CD4-positive, alpha-beta T cell treated with Interleukin-21 for 1 hour (primary cell): ENCODE measurements around the gene HES3.
A peak's percentile ranks its signal among the peaks of the same experiment; 100 is the strongest.
"Not testable (repeated sequence)": the region's sequence is repeated elsewhere in the genome, so short reads cannot be mapped to it uniquely, and the experiment has no call there.

Source experiments
- DNase-seq: peaks from one replicate; pipeline ENCODE4 v3.0.0-alpha.2; 2020

HES3 gene

DNA sequence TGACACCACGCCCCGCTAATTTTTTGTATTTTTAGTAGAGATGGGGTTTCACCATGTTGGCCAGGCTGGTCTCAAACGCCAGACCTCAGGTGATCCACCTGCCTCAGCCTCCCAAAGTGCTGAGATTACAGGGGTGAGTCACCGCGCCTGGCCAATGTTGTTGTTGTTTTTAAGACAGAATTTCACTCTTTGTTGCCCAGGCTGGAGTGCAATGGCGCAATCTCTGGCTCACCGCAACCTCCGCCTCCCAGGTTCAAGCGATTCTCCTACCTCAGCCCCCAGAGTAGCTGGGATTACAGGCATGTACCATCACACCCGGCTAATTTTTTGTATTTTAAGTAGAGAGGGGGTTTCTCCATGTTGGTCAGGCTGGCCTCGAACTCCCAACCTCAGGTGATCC, 24.3 kb upstream of the HES3 start:
- DNase-seq = not testable (repeated sequence)

GRCh38 chr1:6220236-6220635, 23.7 kb upstream of the HES3 start:
- DNase-seq = no peak

DNA sequence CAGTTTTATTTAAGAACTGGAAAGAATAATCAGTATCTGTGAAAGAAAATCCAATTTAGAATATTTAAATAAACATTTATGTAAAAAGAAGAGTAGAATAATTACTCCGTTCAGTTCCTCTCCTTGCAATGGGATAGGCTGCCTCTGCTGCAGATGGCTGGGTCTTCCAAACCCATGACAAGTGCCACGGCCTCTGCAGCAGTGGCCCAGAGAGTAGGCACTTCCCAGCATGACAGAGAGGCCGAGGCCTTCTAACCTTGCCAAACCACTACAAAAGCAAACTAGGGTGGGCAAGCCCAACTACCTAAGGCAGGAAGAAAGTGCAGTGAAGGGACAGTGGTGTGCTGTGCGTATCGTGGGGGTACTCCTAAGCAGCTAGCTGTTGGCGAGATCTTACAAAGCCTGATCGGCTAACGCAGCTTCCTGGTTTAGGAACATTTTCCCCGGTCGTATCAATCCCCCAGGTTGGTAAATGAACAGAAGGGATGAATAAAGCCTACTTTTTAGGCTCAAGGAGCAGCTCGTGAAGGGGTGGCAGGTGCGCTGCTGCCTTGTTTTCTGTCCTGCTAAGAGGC, 22.7 kb upstream of the HES3 start:
- DNase-seq = no peak

DNA sequence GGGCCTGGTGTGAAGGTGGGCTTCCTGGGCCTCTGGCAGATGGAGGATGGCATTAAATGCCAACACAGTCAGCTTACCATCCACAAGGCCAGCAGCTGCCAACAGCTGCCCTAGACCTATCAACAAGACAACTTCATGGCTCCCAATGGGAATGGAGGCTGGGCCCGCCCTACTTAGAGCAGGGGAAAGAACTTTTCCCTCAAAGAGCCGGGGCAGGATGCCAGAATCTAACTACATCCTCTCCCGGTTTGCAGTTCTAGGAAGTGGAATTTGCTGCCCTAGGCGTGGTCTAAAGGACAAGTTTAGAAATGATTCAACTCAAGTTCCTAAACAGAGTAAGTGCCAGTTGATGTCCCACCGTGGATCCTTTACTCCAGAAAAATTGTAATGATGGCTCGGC, 21.3 kb upstream of the HES3 start:
- DNase-seq = no peak

DNA sequence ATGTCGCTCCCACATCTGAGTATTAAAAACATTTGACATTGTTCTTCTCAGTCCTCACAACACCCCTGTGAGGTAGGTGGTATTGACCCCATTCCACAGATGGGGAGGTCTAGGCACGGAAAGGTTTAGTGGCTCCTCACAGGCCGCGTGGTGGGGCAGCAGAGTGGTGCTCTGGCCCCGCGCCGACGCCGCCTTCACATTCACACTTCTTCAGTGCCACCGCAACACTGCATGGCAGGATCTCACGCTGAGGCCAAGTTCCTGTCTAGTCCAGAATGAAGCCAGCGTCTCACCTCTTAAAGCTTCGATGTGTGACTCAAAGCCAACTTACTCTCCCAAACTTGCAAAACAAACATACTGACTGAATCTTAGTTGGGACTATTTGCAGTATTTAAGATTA, 20.4 kb upstream of the HES3 start:
- no peak for DNase-seq

DNA sequence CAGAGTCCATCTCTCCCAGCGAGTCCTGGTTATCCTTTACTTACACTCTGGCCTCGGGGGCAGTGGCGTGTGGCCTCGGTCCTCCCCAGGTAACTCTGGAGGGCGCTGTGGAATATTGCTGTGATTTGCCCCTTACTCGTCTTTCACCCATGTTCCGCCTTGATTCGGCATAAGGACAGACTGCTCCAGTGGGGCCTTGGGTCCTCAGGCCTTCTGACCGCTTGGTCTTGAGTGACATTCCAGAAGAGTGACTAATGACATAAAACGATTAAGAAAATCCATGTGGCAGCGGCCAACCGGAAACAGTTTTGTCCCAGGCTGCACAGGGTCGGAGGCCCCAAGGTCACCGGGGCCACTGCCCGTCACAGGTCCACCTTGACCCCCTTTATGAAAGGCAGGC, 19.3 kb upstream of the HES3 start:
- DNase-seq = no peak

DNA sequence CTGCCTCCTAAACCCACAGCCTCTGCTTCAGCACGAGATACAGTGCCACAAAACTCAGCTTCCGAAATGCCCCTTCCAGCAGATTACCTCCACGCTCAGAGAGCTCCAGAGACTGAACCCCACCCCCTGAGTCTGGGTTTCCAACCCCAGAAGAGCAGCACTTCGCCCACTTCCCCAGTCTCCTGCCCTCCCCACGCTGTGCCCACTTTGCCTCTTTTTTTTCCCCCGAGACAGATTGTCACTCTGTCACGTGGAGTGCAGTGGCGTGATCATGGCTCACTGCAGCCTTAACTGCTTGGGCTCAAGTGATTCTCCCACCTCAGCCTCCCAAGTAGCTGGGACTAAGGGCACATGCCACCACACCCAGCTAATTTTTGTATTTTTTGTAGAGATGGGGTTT, 18.3 kb upstream of the HES3 start:
- no peak for DNase-seq

DNA sequence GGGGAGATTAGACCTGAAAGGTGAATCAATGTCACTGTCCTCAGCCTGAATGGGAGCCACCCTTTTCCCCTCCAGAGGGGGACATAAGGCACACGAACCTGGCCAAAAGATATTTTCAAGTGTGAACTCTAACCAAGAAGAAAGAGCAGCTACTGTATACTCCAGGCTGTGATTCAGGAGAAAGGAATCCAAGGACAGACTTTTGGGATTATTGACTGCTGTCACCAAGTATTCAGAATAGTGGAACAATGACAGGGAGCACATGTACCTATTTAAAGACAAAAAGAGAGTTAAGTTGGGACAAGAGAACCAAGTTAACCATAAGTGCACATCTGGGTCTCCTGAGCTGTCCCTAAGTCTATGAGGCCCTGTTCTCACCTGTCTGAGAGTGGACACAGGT, 10.6 kb upstream of the HES3 start:
- DNase-seq = no peak

- no peak for DNase-seq
Observed at GRCh38 chr1:6234502-6235295, 9.3 kb upstream of the HES3 start.

- peak; percentile 9 for DNase-seq
Observed at GRCh38 chr1:6235296-6235677, 8.7 kb upstream of the HES3 start.

- no peak for DNase-seq
Observed at GRCh38 chr1:6237093-6237492, 6.9 kb upstream of the HES3 start.

- no peak for DNase-seq
Observed at GRCh38 chr1:6239213-6239752, 4.7 kb upstream of the HES3 start.

- DNase-seq = no peak
Observed at GRCh38 chr1:6239950-6240768, 3.8 kb upstream of the HES3 start.

- no peak for DNase-seq
Observed at GRCh38 chr1:6241107-6241886, 2.7 kb upstream of the HES3 start.

DNA sequence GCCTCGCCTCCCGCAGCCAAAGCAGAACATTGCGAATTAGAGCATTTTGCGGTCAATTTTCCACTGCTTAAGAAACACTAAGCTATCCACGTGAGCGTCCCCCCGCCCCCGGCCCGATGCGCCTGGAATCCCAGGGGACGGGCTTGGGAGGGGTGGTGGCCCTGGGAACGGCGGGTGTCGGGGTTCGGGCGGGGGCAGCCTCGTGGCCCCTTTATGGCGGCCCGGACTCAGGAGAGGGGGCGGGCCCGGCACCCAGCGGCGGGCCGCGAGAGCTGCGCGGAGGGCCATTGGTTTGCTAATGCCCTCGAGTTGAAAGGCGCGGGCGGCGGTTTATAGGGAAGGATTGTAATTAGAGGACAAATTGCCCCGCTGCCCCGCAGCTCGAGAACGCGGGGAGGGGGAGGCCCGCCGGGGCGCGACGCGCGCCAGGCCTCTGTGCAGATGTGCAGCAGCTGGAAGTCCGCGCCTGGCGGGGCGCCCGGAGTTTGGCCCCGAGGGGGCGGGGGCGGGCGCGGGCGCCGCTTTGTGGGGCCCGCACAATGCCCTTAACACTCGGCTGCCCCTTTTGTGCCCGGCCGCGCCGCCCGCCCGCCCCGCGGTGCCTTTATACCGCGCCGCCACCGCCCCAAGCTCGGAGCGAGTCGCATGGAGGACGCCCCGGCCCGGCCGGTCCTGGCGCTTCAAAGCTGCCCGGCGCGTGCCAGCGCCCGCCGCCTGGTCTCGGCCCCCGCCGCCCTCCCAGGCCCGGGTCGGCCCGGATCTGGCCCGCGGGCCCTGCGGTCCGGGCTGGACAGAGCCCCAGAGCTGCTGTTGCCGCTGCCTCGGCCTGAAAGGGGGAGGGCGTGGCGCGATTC, 1.9 kb upstream of the HES3 start:
- no peak for DNase-seq

GRCh38 chr1:6243053-6243834, 735 bp upstream of the HES3 start:
- DNase-seq = no peak

DNA sequence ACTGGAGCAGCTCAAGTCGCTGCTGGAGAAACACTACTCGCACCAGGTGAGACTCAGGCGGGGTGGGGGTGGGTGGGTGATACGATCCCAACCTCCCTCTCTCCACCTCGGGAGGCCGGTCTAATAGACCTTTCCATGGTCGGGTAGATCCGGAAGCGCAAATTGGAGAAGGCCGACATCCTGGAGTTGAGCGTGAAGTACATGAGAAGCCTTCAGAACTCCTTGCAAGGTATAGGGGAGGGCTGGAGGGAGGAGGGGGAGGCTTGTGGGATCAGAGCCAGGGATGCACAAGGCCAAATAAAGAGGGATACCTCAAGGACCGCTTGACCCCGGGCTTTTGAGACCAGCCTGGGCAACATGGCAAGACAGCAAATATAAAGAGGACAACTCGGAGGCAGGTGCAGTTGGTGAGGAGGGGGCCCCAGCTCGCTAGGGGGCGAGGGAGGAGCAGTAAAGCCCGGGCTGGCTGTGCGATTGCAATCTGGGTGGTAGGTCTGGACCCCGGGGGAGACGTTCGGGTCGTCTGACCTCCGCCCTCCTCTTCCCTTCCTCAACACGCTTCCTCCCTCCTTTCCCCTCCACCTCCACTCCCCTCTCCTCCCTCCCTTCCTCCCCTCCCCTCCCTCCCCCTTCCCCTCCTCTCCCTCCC, 546 bp downstream of the HES3 start:
- DNase-seq = no peak

DNA sequence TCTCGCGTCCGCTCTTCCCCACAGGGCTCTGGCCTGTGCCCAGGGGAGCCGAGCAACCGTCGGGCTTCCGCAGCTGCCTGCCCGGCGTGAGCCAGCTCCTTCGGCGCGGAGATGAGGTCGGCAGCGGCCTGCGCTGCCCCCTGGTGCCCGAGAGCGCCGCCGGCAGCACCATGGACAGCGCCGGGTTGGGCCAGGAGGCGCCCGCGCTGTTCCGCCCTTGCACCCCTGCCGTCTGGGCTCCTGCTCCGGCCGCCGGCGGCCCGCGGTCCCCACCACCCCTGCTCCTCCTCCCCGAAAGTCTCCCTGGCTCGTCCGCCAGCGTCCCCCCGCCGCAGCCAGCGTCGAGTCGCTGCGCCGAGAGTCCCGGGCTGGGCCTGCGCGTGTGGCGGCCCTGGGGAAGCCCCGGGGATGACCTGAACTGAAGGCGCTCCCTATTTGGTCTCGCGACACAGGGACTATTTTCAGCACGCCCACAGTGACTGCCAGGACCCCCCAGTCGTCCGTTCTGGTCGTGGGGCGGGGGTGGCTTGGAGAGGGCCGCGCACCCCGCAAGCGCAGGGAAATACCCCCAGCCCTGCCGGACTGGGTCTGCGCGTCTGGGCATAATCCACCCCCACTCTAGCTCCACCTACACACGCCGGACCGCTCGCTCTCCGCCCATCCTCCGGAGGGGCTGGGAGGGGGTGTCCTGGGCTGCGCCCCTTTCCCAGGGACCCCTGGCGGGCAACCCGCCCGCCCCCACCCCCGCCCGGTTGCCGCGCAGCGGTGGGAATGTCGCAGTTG, 1.3 kb downstream of the HES3 start:
- DNase-seq = peak; percentile 82

DNA sequence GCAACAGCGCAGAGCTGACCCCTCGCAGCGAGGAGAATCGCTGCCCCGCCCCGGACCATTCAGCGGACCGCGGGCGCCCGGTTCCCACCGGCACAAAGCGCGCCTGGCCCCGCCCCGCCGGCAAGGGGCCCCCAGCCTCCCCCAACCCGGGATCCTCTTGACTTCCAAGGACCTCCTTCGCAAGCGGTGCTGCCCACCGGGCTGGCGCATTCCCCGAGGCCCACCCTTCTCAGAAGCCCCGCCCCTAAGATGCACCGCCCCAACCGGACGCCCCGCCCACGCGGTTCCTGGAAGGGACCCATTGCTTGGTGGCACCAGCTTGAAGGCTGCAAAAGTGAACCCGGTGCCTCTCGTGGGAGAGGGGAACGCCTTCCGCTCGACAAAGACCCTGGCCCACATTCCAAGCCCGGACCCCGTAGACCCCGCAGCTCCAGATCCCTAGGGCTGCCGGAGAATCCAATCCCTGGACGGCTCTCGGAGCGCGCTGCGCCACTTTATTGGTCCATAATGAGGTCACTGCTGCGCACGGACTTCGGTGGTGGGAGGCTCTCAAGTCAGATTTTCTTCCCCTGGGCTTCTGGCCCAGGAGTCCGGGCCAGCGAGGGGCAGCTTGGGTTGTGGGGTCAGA, 2.0 kb downstream of the HES3 start:
- peak; percentile 44 for DNase-seq
